Tibial artery (tissue), 4 donors: ENCODE data around the gene UBE2G2.

Source experiments
- DNase-seq, 2 donors: peaks; one replicate each; pipeline ENCODE4 v3.0.0-alpha.2; 2019
- H3K27ac ChIP-seq, 2 donors: fragments of 200-600 bp; sonication (generic) in 1 of 2; 1 replicate in 1 of 2; 2 replicates in 1 of 2; pipeline ENCODE4 v1.5.1; 2018 to 2019; ENCODE audit warnings: mild to moderate bottlenecking in 1 of 2
- H3K27me3 ChIP-seq, 2 donors: fragments of 200-600 bp; sonication (generic) in 1 of 2; one replicate each; pipeline versions ENCODE4 v1.5.1 to v1.6.0; 2016 to 2019
- H3K36me3 ChIP-seq, 3 donors: fragments of 200-600 bp; sonication (generic) in 2 of 3; one replicate each; pipeline ENCODE4 v1.5.1; 2016 to 2019; ENCODE audit warnings: mild to moderate bottlenecking in 2 of 3
- H3K4me1 ChIP-seq, 4 donors: fragments of 200-600 bp; sonication (generic) in 2 of 4; 1 replicate in 3 of 4; 2 replicates in 1 of 4; pipeline ENCODE4 v1.5.1; 2016 to 2019
- H3K4me3 ChIP-seq, 2 donors: fragments of 200-600 bp; sonication (generic) in 1 of 2; 1 replicate in 1 of 2; 2 replicates in 1 of 2; pipeline ENCODE4 v1.5.1; 2018 to 2019; ENCODE audit warnings: mild to moderate bottlenecking in 2 of 2
- H3K9me3 ChIP-seq, 3 donors: fragments of 200-600 bp; sonication (generic) in 1 of 3; one replicate each; pipeline ENCODE4 v1.5.1; 2016 to 2019
- CTCF ChIP-seq, 2 experiments: fragments of 200-600 bp in 1 of 2; fragments of 450-650 bp in 1 of 2; IDR thresholded peaks; one replicate each; pipeline ENCODE4 v1.5.1; 2017 to 2019; ENCODE audit warnings: antibody characterized with exemption in 2 of 2, mild to moderate bottlenecking in 1 of 2, moderate library complexity in 1 of 2
- intact Hi-C: fragments of 100-400 bp; cut with DNase I; formaldehyde crosslinking; loops from one replicate; pipeline ENCODE4 v1.15.0; 2023; ENCODE audit warnings: low total_unique reads

Gene UBE2G2

DNA sequence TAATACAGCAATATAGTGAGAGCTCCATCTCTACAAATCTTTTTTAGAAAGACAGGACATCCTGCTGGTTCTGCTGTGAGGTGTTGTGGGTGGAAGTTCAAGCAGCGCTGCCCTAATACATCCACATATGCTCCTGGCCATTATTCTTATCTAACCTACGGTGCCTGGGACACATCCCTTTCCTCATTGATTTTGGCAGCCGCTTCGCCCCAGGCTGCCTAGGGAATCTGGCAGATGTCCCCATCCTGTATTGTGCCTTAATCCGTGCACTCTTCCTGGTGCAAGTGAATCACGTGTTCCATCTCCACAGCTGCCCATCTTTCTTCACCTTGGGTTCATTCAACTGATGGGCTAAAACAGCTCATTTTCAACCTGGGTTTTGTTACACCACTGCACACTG lies 3.1 kb upstream of the UBE2G2 start:
- no peak for TF ChIP-seq CTCF (IDR thresholded peaks at IDR 0.05)
- H3K9me3 ChIP-seq = no peaks in the 10 kb centered on the region
- H3K36me3 ChIP-seq = peaks cover 34 to 56% (median 42%) of the 10 kb centered on the region in 3 donors
- H3K4me1 ChIP-seq = peaks cover 0 to 25% (median 19%) of the 10 kb centered on the region in 4 donors
- H3K27me3 ChIP-seq = no peaks in the 10 kb centered on the region
- DNase-seq = no peak
- intact Hi-C loops = loop anchor here (5.0 kb wide), 1 partner anchor 73 kb away; no protein-coding TSS in a partner anchor
- H3K27ac ChIP-seq = no peak overlapping the region
- H3K4me3 ChIP-seq = no peak overlapping the region

DNA sequence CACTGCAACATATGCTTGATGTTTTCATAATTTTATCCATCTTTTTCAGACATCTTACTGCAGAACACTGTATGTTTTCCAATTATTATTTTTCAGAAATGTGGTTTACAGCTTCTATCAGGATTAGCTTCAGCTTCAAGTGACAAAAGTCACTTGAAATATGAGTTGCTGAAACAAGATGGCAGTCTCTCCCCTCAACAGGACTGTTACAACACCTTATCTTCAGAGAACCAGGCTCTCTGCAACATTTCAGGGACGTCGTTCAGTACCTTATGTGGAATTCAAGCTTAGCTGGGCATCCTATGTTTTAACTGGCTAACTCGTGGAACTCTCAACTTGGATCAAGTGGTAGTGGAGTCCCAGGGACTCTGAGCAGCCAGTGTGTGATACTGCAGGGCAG lies 2.0 kb upstream of the UBE2G2 start:
- no peaks in the 10 kb centered on the region for H3K27me3 ChIP-seq
- H3K4me1 ChIP-seq = peaks cover 0 to 30% (median 24%) of the 10 kb centered on the region in 4 donors
- H3K36me3 ChIP-seq = peaks cover 33 to 50% (median 34%) of the 10 kb centered on the region in 3 donors
- no peak overlapping the region for H3K4me3 ChIP-seq
- intact Hi-C loops = loop anchor here (5.0 kb wide), 1 partner anchor 74 kb away; no protein-coding TSS in a partner anchor
- no peak overlapping the region for H3K27ac ChIP-seq
- no peak for DNase-seq
- no peaks in the 10 kb centered on the region for H3K9me3 ChIP-seq
- TF ChIP-seq CTCF (IDR thresholded peaks at IDR 0.05) = no peak

DNA sequence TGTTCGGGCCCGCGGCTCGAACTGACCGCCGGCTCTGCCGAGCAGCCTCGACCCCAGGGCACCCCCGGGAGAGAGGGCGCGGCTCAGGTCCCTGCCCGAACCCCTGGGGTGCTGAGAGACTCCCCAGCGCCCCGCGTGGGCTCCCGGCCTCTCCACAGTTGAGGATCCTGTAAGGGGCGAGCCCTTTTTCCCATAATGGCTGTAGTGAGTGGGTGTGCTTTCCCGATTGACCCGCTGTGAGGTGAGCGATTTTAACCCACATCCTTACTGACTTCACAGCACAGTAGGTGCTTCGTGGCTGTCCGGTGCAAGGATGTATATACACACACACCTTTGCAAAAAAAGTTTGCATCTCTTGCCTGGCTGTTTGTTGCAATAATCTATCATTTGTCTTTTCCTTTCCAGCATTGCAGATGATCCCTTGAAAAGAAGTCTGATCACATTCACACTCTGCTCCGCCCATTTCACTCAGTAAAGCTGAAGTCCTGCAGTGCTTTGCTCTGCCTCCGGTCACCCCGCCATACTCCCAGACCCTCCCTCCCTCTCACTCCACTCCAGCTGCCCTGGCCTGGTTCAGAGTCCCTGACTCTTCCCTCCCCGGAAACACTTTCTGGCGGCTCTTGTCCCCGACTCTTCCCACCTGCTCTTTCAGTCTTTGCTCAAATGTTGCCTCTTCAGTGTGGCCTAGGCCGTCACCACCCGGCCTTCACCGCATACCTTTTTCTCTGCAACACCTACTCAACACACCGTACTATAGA lies 955 bp upstream of the UBE2G2 start:
- TF ChIP-seq CTCF (IDR thresholded peaks at IDR 0.05) = no peak
- no peaks in the 10 kb centered on the region for H3K9me3 ChIP-seq
- peaks cover 0 to 30% (median 24%) of the 10 kb centered on the region in 4 donors for H3K4me1 ChIP-seq
- DNase-seq = no peak
- H3K27me3 ChIP-seq = no peaks in the 10 kb centered on the region
- intact Hi-C loops = loop anchor here (5.0 kb wide), 1 partner anchor 75 kb away; no protein-coding TSS in a partner anchor
- peaks cover 23 to 48% (median 25%) of the 10 kb centered on the region in 3 donors for H3K36me3 ChIP-seq
- H3K4me3 ChIP-seq = peak overlapping the region; percentile 81 to 86
- peak overlapping the region; percentile 62 to 77 for H3K27ac ChIP-seq

DNA sequence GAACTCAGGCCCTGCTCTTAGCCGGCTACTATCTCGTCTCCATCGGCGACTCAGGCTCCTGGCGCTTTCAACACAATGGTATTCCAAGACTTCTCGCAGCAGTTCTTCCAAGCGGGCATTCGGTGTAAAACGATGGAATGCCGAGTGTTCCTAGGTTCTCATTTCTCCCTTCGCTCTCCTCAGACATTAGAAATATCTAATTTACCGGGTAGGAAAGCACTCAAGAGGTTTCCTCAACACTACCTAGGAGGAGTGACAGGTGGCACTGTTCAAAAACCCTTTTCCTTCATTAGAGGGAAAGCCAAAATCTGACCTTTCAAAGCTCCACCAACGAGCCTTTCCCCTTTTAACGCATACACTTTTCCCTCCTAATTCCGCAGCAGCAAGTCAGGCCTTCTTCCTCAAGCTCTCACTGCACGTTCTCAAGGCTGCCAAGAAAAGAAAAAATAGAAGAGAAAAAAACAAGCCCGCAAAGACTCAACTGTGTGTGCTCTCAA lies 601 bp downstream of the UBE2G2 start:
- DNase-seq = no peak
- H3K4me3 ChIP-seq = peak overlapping the region; percentile 81 to 86
- peak; percentile 33 to 39 for TF ChIP-seq CTCF (IDR thresholded peaks at IDR 0.05)
- H3K36me3 ChIP-seq = peaks cover 10 to 33% (median 11%) of the 10 kb centered on the region in 3 donors
- no peaks in the 10 kb centered on the region for H3K27me3 ChIP-seq
- H3K9me3 ChIP-seq = no peaks in the 10 kb centered on the region
- intact Hi-C loops = loop anchor here (5.0 kb wide), 1 partner anchor 76 kb away; no protein-coding TSS in a partner anchor
- peaks cover 0 to 30% (median 24%) of the 10 kb centered on the region in 4 donors for H3K4me1 ChIP-seq
- H3K27ac ChIP-seq = peak overlapping the region; percentile 62 to 77

- Histone ChIP-seq H3K36me3 (peaks cover 1 to 24% (median 2%) of the 10 kb centered on the region in 3 donors), H3K27me3 (no peaks in the 10 kb centered on the region), H3K4me3 (no peak overlapping the region), H3K9me3 (no peaks in the 10 kb centered on the region), H3K4me1 (peaks cover 0 to 30% (median 24%) of the 10 kb centered on the region in 4 donors), H3K27ac (no peak overlapping the region)
- no peak for DNase-seq
- intact Hi-C loops = loop anchor here (5.0 kb wide), 1 partner anchor 77 kb away; no protein-coding TSS in a partner anchor
- peak in 1 of 2 experiments; percentile 19 for TF ChIP-seq CTCF (IDR thresholded peaks at IDR 0.05)
These were observed 1.5 kb downstream of the UBE2G2 start for GRCh38 chr21:44800103-44800502.
